ENCODE measurements around the gene ARCN1.
A peak's percentile ranks its signal among the peaks of the same experiment; 100 is the strongest.
"Not testable (repeated sequence)": the region's sequence is repeated elsewhere in the genome, so short reads cannot be mapped to it uniquely, and the experiment has no call there.

ARCN1 gene

DNA sequence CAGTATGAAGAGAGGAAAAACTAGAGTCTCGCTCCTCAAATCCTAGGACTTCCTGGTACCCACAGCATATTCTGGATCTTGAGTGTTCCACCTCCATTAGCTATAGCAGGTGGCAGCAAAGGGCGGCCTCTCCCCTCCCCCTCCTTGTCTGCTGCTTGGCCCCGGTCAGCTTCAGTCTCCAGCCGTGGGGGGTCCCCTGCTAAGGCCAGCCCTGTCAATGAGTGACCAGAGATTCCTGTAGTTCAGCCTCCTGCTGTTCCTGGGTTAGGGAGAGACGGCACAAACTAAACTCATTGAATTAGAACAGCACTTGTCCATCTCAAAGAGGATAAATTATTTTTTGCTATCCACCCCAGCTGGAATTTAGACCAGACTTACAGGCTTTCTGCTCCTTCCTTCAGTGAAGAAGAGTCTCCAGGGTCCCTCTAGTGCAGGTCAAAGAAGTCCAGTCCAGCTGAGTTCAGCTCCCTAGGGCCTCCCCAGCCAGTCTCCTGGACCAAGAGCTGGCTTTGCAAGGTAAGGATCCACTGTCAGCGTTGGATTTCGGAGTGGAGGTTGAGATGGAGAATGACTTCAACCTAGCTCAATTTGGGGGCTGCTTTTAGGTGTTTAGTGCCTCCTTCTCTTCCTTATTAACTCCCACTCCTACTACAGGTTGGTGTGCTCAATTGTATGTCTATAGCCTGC is 34.1 kb downstream of the ARCN1 start:
- DNase-seq, result no peak

DNA sequence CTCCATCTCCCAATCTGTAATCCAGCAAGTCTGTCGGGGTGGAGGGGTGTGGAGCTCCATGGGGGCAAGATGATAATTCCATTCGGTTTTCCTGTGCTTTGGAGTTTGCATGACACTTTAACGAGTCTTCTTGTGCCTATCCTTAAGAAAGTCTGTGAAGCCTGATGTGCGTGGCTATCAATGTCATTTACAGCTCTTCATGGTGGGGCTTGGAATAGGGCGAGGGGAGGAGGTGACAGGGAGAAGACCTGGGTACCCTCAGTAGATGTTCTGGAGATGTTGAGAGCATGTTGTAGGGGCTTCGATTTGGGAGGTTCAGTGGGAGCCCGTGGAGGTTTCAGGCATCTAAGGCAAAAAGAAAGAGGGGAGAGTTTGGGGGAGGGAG is 34.6 kb downstream of the ARCN1 start:
- DNase-seq, result no peak

DNA sequence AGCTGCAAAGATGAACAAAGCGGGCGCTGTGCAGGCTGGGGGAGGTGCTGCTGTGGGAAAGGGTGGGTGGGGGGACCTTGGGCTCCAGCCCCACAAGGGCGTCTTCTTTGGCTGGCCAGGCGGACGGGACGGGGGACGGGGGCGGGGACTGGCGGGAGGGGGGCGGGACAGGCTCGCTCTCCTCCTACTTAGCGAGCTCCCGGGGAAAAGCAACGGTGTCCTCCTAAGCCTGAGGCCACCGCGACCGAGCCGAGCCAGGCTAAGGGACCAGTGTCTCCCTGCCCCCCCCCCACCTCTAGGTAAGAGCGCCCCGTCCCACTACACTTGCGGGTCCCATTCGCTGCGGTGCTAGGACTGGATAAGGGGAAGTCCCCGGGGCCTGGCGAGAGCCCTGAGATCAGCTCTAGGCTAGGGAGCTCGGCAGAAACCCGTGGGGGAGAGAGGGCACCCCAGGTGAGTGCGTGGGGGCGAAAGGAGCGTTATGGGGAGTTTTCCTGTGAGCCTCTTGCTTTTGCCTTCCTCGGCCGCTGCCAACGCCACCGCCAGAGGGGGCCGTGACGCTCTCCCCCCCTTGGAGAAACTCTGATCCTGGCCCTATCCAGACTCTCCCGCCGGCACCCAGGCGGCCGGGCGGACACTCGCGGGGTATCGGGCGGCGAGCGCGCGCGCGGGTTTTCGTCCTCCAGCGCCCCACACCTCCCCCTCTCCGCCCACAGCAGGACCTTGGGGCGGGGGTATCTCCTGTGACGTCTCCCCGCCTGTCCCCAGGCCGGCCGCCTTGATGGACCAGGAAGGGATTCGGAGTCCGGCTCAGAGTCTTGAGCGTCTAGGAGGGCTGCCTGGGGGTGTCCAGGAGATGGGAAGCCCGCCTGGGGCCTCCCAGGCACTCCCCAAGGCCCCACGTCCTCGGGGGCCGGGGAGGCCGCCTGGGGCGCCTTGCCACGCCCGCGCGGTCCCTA is 35.5 kb downstream of the ARCN1 start, which contains the start of gene PHLDB1:
Gene PHLDB1, plus strand, starts transcription at position 215 of the 959 bp plus-strand sequence. CDS start 6,222 bp downstream, outside the sequence.
- peak; percentile 68 for DNase-seq

DNA sequence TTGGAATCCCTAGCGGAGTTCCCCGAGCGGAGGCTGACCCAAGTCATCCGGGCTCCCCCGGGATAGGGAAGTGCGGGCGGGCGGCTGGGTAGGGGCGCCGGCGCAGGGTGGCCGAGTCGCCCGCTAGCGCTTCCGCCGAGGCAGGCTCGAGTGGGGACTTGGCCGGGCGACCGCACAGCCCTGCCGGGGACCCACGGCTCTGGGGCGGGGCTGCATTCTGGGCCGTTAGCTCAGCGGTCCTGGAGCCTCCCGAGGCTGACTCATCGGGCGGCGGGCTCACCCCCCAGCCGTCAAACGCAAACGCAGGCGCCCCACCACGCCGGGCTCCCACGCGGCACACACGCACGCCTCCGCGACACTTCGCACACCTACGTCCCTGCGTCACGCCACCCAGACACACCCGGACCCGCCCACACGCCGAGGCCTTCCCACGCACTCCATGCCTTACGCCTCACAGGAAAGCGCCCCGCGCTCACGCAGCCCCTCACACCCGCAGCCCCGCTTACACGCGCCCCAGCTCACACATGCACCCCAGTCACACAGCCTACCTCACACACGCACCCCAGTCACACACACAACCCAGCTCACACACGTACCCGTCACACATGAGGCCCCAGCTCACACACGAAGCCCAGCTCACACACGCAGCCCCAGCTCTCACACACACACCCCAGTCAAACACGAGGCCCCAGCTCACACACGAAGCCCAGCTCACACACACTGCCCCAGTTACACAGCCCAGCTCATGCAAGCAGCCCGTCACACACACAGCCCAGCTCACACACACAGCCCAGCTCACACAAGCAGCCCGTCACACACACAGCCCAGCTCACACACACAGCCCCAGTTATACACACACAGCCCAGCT is 36.4 kb downstream of the ARCN1 start:
- DNase-seq, result no peak

DNA sequence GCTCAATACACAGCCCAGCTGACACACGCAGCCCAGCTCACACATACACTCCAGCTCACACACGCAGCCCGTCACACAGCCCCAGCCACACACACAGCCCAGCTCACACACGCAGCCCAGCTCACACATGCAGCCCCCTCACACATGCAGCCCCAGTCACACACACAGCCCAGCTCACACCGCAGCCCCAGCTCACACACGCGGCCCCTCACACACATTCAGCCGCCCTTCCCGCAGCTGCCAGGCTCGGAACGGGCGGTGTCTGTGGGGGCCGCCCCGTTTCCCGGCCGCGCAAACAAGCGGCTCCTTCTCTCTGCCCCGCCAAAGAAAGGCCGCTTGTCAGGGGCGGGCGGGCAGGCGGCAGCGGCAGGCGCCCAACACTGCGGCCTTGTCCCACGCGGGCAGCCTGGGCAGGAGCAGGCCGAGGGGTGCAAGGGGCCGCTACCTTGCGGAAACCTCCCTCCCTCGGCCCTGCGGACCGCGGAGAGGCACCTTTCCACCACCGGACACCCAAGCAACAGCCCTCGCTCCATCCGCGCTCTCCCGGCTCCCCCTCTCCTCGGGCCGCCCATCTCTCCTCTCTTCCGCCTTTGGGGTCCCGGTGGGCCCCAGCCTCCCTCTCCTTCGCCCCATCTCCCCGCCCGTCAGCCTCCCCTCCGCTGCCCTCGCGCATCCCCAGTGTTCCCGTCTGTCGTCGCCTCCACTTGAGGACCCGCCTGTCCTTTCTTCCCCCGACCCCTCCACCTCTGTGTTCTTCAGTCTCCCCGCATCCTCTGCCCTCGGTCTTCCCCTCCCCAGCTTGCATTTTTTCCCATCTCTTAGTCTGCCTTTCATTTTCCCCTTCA is 37.4 kb downstream of the ARCN1 start:
- no peak for DNase-seq

DNA sequence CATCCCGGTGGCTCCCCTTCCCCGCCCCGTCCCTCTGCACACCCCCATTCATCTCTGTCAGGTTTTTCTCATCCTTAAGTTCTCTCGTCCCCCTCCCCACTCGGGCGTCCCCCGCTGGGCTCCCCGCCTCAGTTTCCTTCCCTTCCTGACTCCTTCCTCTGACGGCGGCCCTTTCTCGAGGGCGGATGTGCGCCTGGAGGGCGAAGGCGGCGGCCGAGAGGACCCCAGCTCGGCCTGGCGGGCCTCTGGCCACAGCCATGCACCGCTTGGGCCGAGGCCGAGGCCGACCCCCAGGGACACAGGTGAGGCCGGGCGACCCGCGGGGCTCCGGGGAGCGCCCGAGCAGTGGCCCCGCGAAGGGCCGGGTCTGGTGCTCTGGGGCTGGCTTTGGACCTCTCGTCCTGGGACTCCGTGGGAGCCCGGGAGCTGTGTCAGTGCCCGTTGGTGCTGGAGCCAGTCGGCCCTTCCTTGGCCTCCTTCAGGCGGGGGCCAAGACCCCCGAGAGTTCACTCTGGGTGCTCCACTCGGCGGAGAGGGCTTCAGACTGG is 38.1 kb downstream of the ARCN1 start:
- no peak for DNase-seq

DNA sequence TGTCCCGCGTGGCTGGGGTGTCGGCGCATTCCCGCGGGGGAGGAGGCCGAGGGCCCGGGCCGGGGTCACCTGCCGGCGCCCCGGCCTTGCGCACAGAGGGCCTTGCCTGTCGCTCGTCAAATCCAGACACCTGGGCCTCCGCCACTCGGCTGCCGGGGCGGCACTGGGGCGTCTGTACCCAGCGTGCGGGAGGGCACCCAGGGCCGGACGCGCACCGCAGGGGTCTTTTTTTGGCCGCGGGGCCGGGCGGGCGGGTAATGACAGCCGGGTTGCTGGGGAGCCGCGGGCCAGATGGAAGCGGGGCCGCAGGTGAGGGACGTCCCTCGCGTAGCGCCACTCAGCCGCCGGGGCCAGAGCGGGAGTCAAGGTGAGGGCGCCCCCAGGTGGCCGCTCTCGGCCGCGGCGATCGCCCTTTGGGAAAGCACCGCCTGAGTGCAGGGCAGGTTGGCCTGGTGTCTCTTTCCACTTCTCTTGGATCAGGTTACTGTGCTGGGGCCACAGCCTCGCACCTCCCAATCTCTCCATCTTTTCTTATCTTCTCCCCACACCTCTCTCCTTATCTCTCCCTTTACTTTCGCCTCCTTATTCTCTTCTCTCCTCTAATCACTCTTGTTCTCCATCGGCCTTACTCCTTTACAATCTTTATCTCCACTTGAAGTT is 38.7 kb downstream of the ARCN1 start:
- peak; percentile 73 for DNase-seq

DNA sequence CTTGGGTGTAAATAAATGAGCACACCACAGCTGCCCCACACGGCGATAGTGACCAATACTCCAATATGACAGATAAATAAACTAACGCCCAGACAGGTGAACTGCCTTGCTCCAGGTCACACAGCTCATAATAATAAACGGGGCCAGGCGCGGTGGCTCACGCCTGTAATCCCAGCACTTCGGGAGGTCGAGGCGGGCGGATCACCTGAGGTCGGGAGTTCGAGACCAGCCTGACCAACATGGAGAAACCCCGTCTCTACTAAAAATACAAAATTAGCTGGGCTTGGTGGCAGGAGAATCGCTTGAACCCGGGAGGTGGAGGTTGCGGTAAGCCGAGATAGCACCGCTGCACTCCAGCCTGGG is 39.2 kb downstream of the ARCN1 start:
- DNase-seq, result not testable (repeated sequence)

DNA sequence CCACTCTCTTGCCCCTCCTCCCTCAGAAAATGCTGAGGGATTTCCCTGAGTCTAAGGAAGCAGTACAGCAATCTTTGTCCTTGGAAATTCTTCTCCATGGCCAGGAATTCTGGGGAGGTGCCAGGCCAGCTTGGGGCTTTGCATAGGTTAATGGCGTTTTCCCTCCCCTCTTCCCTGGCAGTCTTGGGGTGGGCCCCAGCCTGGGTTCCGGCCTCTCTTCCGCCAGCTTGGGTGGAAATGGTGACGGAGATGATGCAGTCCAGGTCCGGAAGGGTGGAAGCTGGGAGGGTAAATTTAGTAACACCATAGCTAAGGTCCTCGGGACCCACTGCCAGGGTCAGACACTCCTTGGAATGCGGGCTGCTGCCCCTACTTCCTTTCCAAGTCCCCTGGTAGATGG is 40.2 kb downstream of the ARCN1 start:
- DNase-seq, result no peak

DNA sequence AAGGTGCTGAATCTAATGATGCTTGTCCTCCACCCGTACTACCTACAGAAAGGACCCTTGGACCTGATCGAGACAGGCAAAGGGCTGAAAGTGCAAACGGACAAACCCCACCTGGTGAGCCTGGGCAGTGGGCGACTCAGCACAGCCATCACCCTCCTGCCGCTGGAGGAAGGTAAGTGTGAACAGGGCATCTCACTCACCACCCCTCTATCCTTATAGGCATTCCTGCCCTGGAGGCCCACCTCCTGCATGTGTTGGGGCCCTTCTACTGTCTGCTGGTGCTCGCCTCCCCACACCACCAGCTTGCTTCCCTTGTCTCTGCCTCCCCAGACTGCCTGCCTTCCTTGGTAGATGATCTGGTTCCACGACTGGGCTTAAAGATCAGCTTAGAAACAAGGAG is 42.3 kb downstream of the ARCN1 start:
- no peak for DNase-seq

DNA sequence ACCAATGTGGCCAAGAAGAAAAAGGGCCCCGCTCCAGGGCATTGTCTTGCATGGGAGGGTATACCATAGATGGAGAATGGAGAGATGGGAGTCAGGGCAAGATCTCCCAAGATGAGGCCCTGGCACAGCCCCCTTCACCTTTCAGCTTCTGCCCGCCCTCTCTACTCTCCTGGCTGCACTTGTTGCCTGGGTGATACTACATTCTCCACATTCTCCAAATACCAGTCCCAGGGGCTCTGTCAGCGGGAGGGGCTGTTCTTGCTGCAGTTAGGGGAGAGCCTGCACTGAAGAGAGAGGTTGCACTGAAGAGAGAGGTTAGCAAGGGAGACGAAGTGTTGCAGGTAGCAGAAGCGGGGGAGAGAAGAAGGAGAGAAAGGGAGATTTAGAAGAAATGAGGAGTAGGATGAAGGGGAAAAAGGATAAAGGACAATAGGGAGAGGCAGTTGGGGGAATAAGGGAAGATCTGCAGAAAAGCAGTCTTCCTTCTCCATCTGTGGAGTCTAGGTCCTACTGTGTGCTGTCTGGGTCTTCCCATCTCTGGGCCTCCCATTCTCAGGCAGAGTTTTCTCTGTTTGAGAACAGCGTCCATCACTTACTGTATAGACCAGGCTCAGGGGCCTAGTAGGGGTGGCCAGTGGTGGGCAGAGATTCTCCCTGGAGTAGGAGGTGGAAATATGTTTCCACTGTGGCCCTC is 43.2 kb downstream of the ARCN1 start:
- no peak for DNase-seq

DNA sequence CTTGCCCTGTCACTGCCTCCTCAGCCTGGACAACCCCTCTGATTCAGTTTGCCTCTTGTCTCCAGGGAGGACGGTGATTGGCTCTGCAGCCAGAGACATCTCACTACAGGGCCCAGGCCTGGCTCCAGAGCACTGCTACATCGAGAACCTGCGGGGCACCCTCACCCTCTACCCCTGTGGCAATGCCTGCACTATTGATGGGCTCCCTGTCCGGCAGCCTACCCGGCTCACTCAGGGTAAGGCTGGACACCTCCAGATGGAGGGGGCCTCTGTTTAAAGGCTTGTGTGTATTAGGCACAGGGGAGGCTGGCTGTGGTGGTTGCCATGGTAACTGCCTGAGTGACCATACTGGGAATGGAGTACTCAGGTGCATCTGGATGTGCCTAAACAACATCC is 43.8 kb downstream of the ARCN1 start:
- DNase-seq, result no peak

DNA sequence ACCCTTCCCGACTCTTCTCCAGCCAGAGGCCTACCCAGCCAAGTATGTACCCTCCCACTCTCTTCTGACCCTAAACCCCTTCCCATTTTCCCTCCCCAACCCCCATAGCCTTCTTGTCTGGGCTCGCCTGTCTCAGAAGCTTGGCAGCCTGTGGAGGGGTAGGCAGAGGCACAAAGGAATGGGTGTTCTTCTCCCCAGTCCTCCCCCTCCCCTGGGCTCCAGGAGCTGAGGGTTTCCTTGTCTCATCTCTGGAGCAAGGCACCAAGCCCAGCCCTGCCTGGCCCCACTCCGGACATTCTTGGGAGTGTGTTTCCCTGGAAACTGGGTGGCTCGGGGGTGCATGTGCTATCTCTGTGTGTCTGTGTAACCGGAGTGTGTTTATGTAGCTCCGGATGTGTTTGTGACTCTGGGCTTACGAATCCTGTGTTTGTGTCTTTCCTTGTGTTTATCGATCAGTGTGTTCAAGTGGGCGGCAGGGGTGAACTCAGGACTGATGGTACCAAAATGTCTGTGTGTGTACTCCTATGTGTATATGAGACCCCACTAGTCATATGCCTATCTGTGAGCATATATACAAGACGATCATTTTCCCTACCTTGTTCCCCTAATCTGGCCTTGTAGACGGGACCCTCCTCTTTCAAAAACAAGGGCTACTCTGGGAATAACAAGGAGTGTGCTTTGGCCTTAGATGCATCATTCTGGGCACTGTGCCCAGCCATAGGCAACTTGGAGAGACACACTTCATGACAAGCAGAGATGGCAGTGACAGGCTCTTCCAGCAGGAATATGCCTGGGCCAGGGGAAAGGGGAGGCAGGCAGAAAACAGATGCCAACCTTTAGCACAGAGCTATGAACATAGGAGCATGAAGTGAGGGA is 46.1 kb downstream of the ARCN1 start:
- DNase-seq, result no peak

DNA sequence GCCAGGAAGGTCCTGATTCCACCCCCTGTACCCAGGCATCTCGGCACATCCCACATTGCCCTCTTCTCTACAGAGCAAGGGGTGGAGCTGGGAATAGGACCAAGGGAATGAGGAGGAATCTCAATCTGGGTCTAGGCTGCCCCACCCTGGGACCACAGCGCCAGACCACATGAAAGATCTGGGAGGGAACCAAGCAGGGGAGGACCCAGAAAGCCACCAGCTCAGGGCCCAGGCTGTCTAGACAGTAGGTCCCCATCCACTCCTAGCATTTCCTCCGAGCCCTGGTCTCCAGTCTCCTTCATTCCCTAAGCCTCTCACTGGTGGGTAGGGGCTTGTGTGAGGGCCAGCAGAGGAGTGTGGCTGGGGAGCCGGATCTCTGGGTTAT is 46.8 kb downstream of the ARCN1 start:
- no peak for DNase-seq

DNA sequence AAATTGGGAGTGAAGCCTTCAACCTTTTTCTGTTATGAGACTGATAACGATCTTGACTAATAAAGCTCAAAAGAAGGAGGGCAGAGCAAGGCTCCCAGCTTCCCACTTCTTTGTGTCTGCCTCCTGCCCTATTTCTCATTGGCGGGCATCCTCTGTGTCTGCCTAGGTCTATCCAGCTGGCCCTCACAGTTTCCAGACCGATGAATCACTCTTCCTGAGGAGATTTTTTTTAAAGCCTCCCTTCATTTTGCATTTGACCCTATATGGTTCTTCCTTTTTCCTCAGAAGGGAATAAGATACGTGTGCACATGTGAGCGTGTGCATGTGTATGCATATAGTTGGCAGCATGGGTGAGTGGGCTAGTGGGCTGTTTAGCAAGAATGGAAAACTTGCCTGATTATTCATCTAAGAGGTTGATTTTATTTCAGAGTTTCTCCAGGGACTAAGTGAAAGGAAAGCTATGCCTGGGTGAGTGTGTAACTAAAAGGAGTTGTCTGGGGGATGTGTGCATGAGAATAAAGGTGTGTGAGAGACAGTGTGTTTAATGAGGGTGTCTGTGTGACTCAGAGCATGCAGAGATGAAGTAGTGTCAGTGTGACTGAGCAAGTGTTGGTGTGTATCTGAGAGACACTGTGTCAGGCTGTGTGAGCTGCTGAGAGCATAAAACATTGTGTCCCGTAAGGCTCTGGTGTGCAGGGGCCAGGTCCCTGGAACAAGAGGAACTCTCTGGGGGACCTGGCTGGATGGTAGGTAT is 47.4 kb downstream of the ARCN1 start:
- no peak for DNase-seq

DNA sequence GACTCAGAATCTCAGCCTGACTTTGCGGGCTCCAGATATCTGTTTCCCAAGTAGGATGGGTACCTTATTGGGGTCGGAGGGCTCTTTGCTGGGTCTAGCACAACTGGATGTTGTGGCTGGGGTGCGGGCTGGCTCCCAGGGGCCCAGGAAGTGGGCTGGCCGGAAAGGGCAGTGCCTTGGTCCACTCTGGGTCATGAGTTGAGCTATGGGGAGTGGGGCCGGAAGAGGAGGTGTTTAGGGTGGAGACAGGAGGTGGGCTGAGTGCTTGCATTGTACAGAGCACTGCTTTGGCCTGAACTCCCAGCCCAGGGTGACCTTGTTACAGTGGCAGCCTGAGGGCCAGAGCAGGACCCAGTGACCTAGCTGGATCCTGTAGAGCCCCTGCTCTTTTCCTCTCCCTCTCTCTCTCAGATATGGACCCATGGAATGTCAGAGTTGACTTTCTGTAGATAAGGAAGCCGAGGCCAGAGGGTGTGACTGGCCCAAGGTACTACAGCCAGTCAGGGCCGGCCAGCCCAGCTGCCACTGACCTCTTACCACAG is 48.4 kb downstream of the ARCN1 start:
- DNase-seq, result no peak

DNA sequence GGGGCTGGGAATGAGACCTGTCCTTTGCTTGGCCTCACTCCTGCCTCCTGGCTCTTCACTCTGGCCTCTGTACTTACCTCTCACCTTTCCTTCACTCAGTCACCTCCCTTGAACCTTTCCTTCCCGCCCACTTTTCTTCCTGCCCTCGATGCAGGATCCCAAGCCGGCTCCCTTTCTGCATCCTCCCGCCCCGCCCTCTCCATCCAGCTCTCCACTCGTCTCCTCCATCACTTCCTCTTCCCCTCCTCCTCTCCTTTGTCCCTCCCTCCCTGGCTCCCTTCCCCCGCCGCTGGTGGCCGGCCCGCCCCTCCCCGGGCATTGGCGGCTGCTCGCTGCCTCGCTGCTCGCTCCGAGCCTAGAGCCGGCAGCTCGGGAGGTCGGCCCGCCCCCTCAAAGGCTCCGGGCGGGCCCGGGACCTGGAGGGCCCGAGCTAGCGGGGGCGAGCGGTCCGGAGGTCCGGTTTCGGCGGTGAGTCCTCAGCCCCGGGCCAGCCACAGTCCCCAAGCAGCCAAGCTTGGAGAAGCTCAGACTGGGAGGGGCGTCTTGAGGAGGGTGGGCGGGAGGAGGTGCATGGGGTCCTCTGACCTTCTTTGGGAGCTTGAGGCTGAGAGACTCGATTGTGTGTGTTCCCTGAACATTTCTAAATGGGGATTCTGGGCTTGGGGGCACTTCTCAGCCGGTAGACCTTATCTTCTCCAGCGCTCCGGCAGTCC is 49.0 kb downstream of the ARCN1 start:
- DNase-seq, result peak; percentile 83

DNA sequence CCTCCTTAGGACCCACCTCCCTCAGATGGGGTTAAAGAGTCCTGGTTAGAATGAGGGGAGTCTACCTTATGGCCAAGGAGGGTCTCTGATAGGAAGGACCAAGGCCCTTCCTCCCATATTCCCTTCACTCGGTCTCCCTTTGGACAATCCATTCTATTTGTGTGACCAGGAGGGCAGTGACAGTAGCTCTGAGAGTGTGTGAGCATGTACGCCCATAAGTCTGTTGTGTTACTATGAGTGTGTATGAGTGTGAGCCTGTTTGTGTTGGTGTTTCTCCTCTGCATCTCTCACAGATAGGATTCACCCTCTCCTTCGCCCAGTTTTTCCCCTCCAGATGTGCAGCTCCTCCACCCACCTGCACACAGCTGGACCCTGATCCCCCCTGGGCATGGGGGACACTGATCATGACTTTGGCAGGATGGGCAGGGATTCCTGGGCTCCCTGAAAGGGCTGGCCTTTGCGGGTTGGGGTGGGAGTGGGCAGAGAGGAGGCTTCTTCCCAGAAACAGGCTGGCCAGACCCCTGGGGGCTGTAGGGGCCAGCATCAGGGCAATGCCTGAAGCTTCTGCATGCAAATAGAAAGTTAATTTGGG is 49.7 kb downstream of the ARCN1 start:
- no peak for DNase-seq

Measured in 8988T (cell line).